ENCODE measurements around the gene MOSMO.

The MOSMO gene

GRCh38 chr16:22130528-22130927 lies 122.6 kb downstream of the MOSMO start:
- Mint-ChIP-seq H3K4me3 (no peak overlapping the region), H3K27me3 (peaks cover 7% of the 10 kb centered on the region), H3K36me3 (peaks cover 2% of the 10 kb centered on the region), H3K4me1 (no peaks in the 10 kb centered on the region), H3K9me3 (peaks cover 3% of the 10 kb centered on the region), H3K27ac (no peak overlapping the region)
- no peak for DNase-seq (ENCODE audit: low spot score in 2 of 2)
- no peak for ATAC-seq (ENCODE audit: low read depth)

- Mint-ChIP-seq H3K27ac (no peak overlapping the region), H3K4me3 (no peak overlapping the region)
Observed at GRCh38 chr16:22132801-22133200, 124.9 kb downstream of the MOSMO start.

More at GRCh38 chr16:22132801-22133200, 124.9 kb downstream of the MOSMO start:
- peaks cover 10% of the 10 kb centered on the region for H3K27me3 Mint-ChIP-seq
- no peaks in the 10 kb centered on the region for H3K4me1 Mint-ChIP-seq
- H3K9me3 Mint-ChIP-seq, result peaks cover 3% of the 10 kb centered on the region
- DNase-seq (ENCODE audit: low spot score in 2 of 2) (no peak), ATAC-seq (ENCODE audit: low read depth) (no peak)
- H3K36me3 Mint-ChIP-seq, result peaks cover 3% of the 10 kb centered on the region
